GM18873 (cell line): ENCODE results near the gene CACNA1D.

ENCODE experiments used
- ATAC-seq: cut with Tn5 transposase; IDR thresholded peaks from one replicate; pipeline ENCODE4 v1.9.1; 2021; ENCODE audit warnings: mild to moderate bottlenecking, moderate library complexity, moderate number of reproducible peaks; ENCODE audit not compliant: unreplicated experiment, low FRiP score

Gene CACNA1D

GRCh38 chr3:53729618-53730017, 235.2 kb downstream of the CACNA1D start:
- ATAC-seq = no peak

DNA sequence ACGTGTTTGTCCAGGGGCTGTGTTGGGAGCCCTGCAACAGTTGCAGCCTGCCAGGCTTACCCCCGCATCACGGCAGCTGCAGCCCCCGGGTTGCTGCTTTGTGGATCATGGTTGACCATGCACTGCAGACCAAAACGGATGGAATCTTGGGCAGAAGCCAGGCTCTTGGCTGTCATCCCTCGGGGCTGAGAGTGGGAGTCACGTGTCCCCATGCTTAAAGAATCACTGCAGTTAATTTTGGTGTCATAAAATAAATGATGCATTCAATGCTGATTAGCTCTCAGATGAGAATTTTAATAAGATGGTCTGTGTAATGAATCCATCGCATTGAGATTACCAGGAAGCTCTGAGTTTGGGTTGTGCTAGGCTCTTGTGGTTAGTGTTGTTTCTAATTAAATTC, 236.2 kb downstream of the CACNA1D start:
- no peak for ATAC-seq

GRCh38 chr3:53731934-53732624, 237.7 kb downstream of the CACNA1D start:
- no peak for ATAC-seq

- ATAC-seq = no peak
Measured at GRCh38 chr3:53733446-53733845, 239.0 kb downstream of the CACNA1D start.

- no peak for ATAC-seq
Measured at GRCh38 chr3:53739966-53740365, 245.6 kb downstream of the CACNA1D start.

DNA sequence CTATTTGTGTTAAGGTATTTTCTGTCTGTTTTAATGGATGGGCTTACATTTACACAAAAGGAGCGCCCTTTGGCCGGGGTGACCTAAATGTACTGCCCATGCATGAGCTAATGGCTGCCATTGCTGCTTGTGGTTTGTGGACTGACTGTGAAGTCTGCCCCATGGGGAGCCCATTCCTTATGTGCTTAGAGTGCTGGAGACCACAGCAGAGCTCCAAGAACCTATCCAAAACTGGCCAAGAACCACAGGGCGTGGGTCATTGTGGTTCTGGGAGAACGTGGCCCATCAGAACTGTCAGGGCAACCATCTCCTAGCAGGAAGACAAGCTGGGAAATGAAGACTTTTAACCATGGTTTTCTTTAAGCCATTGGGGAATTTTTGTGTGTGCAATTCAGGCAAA, 246.5 kb downstream of the CACNA1D start:
- no peak for ATAC-seq

- ATAC-seq = no peak
Measured at GRCh38 chr3:53744351-53744750, 249.9 kb downstream of the CACNA1D start.

- ATAC-seq = no peak
Measured at GRCh38 chr3:53747559-53747958, 253.1 kb downstream of the CACNA1D start.

DNA sequence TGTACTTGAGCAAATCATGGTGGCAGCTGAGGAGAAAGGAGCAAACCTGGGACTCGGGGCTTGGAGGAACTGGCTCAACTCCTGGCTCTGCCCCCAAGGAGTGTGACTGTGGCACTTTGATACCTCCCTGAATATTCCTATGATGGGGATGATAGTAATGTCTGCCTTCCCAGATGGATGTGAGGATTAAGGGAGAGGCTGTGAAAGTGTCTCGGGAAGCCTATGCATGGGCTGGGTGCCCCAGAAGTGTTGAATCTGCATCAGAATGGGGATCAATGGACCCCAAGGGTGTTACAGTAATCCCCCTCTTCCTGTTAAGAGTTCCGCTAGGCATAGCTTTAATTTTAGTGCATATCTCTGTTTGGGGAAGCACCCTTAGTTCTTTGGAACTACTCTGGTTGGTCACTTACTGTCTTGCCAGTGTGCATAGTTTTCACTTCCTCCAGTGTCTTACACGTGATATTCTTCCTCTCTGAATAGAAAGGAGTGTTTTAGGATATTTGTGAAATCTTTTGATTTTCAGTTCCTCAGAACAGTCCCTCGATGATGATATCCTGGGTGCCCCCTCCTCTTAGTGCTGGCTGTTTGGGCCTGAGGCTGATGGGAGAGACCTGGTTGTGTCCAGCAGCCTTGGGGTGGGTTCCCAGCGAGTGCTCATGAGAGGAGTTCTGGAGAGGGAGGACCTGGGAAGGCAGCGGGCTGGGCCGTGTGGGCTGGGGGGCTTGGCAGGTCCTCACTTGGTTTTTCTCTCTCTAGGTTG, 254.3 kb downstream of the CACNA1D start:
- peak; percentile 80 for ATAC-seq

DNA sequence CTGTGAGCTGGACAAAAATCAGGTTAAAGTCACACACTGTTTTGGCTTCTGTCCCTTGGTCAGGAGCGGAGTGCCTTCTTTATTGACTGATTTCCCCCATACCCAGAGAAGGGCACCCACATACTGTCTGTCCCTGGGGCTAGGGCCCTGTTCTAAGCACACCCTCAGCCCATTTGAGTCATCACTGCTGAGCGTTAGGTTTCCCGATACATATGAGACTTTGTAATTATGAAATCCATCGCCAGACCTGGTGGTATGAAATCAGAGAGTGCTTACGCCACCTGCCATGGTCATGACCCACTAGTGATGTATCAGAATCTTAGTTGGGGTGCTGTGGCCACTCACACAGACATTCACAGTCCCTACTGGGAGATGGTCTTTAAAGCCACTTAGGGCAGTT, 255.0 kb downstream of the CACNA1D start:
- no peak for ATAC-seq

GRCh38 chr3:53750253-53751210, 256.1 kb downstream of the CACNA1D start:
- no peak for ATAC-seq

DNA sequence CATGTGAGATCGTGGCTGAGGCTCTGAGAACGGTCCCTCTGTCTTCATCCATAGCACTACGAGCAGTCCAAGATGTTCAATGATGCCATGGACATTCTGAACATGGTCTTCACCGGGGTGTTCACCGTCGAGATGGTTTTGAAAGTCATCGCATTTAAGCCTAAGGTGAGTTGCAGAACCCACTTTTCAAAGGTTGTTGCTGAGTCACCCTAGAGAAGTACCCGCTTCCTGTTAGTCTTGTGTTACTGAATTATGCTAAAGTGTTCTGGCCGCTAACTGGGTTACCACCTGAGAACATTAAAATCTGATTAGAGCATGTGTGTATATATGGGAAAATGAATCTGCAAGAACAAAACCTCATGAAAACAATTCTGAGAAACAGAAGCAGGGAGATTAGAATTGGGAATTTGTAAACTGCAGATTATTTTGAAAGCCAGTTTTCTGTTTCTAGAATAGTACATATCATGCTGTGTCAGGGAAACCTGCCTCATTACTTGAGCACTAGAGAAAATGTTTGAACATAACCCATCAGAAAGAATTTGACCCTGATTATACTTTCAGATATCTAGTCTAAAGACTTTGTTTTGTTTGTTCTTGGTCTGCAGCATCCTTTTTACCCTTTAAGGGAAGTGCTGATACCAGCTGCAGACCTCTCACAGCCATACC, 259.2 kb downstream of the CACNA1D start:
- no peak for ATAC-seq

- no peak for ATAC-seq
Measured at GRCh38 chr3:53754325-53754724, 259.9 kb downstream of the CACNA1D start.

DNA sequence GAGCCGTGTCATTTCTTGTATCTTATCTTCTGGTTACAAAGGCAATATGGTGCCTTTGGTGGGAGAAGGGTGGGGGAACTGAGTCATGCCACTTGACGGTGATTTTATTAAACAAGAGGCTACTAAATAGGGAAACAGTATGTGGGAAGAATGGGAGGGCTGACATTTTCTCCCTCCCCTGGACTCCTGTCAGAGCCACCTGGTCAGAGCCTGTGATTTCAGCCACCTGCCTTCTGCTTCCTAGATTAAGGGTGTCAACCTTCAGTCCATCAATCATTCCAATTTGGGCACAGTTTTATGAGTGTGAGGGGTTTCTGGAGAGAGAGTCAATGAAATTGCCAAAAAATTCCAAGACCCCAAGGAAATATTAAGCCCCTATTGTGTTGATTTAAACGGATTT, 264.4 kb downstream of the CACNA1D start:
- no peak for ATAC-seq

DNA sequence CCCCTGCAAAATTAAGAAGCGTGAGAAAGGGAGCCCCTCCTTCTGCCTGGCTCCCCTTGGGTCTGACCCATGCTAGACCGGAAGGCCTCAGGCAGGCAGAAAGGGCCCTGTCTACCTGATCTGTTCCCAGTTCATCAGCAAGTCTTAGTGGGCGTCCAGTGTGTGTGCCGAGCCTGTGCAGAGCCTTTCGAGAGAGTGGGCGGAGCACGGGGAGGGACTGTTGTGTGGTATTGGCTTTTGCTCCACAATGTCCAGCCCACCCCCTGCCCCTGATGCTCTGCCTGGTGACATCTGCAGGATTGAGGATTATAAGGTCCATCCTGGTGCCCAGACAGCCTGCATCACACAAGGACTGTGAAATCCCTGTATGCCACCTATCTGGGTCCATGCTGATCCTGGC, 268.9 kb downstream of the CACNA1D start:
- no peak for ATAC-seq

DNA sequence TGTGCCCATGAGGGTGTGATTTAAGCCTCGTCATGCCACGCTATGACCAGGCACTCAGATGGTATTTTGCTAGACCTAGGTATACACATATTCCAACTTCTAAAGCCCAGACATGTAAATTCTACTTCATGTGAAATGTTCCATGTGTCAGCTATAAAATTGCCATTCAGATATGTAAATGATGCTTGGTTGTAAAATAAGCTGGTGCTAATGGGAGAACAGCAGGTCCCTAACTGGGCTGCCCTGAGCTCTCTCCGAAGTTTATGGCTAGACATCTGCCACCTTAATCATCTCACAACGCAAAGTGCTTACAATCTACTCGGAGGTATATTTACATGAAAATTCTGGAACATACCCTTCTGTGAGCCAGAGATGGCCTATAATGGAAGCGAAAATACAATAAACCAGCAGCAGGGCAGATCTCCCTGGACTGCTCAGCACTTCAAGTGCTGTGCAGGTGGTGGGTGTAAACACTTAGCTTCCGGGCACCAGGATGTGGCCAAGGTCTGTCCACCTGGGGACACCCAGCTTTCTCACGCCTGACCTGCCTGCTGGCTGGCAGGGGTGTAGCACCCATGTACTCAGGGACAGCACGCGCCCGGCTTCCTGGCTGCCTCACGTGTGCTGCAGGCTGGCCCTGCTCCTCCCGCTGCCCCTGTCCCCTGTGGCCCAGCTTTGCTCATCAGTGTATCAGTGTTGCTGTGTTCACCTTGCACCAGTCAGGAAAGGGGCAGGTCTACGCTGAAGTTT, 269.8 kb downstream of the CACNA1D start:
- ATAC-seq = no peak

GRCh38 chr3:53765753-53766152, 271.3 kb downstream of the CACNA1D start:
- ATAC-seq = no peak

GRCh38 chr3:53766706-53767105, 272.3 kb downstream of the CACNA1D start:
- no peak for ATAC-seq
